ENCODE data around the gene RBM19. TPM values are rescaled to one million over a fixed set of nuclear protein-coding genes. Genes with fewer than 3 reads are reported as not detected.

Gene RBM19
- total and polyA plus RNA-seq, 2 donors (not counting 1 experiment from before 2014, with no cell fraction given), result 10.5 to 16.5 TPM

- Histone ChIP-seq H3K79me2 (ENCODE audit: control insufficient read depth, insufficient read depth, low read length) (no peaks in the 10 kb centered on the region), H3K9ac (ENCODE audit: insufficient read depth, low read length) (no peak overlapping the region), H3K4me3 (replicated peaks in 1 of 4; ENCODE audit: control extremely low read depth in 1 of 4, insufficient read depth in 1 of 4, low read depth in 3 of 4, low read length in 4 of 4) (no peak overlapping the region), H3K4me1 (ENCODE audit: control insufficient read depth, extremely low read depth, insufficient read depth, low read length) (no peaks in the 10 kb centered on the region), H2AFZ (ENCODE audit: low read length) (no peak overlapping the region), H4K20me1 (ENCODE audit: control insufficient read depth, extremely low read depth, insufficient read depth, low read length) (no peaks in the 10 kb centered on the region), H3K27me3 (ENCODE audit: control insufficient read depth, insufficient read depth, low read length) (no peaks in the 10 kb centered on the region), H3K4me2 (ENCODE audit: extremely low read depth, insufficient read depth, low read length) (no peak overlapping the region), H3K9me3 (ENCODE audit: control insufficient read depth, insufficient read depth, low read depth, low read length) (no peaks in the 10 kb centered on the region), H3K36me3 (ENCODE audit: control insufficient read depth, insufficient read depth, low read length) (no peaks in the 10 kb centered on the region), H3K27ac (ENCODE audit: insufficient read depth, low read length) (no peak overlapping the region)
- DNase-seq (ENCODE audit: low read depth in 2 of 2), result no peak
- TF ChIP-seq EZH2 (IDR thresholded peaks at IDR 0.05; ENCODE audit: low read length, missing control alignments), result no peak
- TF ChIP-seq, protein P1, sequence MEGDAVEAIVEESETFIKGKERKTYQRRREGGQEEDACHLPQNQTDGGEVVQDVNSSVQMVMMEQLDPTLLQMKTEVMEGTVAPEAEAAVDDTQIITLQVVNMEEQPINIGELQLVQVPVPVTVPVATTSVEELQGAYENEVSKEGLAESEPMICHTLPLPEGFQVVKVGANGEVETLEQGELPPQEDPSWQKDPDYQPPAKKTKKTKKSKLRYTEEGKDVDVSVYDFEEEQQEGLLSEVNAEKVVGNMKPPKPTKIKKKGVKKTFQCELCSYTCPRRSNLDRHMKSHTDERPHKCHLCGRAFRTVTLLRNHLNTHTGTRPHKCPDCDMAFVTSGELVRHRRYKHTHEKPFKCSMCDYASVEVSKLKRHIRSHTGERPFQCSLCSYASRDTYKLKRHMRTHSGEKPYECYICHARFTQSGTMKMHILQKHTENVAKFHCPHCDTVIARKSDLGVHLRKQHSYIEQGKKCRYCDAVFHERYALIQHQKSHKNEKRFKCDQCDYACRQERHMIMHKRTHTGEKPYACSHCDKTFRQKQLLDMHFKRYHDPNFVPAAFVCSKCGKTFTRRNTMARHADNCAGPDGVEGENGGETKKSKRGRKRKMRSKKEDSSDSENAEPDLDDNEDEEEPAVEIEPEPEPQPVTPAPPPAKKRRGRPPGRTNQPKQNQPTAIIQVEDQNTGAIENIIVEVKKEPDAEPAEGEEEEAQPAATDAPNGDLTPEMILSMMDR (conservative IDR thresholded peaks at IDR 0.05 in 1 of 2, IDR thresholded peaks at IDR 0.05 in 1 of 2; ENCODE audit: low read depth in 1 of 2, low read length in 2 of 2), result no peak
Measured at GRCh38 chr12:114004402-114004801, 38.3 kb upstream of the RBM19 start.

DNA sequence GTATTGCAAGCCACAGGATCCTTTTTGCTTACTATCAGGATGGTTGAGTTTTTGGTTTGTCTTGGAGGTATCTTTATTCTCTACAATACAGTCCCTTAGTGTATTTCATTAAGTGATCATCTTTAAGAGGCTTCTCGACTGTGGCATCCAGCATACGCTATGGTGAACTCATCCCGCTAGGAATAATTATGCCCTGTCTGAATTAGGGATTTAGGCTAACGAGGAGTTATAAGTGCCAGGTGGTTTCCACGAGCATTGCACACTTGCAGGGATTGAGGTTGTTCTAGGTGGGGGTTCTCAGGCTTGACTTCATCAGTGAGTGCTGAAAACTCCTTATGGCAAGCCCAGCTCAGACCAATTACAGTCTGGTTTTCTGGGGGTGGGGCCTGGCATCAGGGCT is 37.2 kb upstream of the RBM19 start:
- H3K27ac ChIP-seq (ENCODE audit: insufficient read depth, low read length), result no peak overlapping the region
- no peaks in the 10 kb centered on the region for H3K4me1 ChIP-seq (ENCODE audit: control insufficient read depth, extremely low read depth, insufficient read depth, low read length)
- H3K4me3 ChIP-seq (replicated peaks in 1 of 4; ENCODE audit: control extremely low read depth in 1 of 4, insufficient read depth in 1 of 4, low read depth in 3 of 4, low read length in 4 of 4), result no peak overlapping the region
- H3K4me2 ChIP-seq (ENCODE audit: extremely low read depth, insufficient read depth, low read length), result no peak overlapping the region
- no peaks in the 10 kb centered on the region for H3K27me3 ChIP-seq (ENCODE audit: control insufficient read depth, insufficient read depth, low read length)
- no peaks in the 10 kb centered on the region for H4K20me1 ChIP-seq (ENCODE audit: control insufficient read depth, extremely low read depth, insufficient read depth, low read length)
- H3K9ac ChIP-seq (ENCODE audit: insufficient read depth, low read length), result no peak overlapping the region
- H2AFZ ChIP-seq (ENCODE audit: low read length), result no peak overlapping the region
- no peaks in the 10 kb centered on the region for H3K9me3 ChIP-seq (ENCODE audit: control insufficient read depth, insufficient read depth, low read depth, low read length)
- H3K79me2 ChIP-seq (ENCODE audit: control insufficient read depth, insufficient read depth, low read length), result no peaks in the 10 kb centered on the region
- TF ChIP-seq, protein P1 (conservative IDR thresholded peaks at IDR 0.05 in 1 of 2, IDR thresholded peaks at IDR 0.05 in 1 of 2; ENCODE audit: low read depth in 1 of 2, low read length in 2 of 2), result no peak
- no peak for TF ChIP-seq EZH2 (IDR thresholded peaks at IDR 0.05; ENCODE audit: low read length, missing control alignments)
- no peaks in the 10 kb centered on the region for H3K36me3 ChIP-seq (ENCODE audit: control insufficient read depth, insufficient read depth, low read length)
- DNase-seq (ENCODE audit: low read depth in 2 of 2), result no peak

DNA sequence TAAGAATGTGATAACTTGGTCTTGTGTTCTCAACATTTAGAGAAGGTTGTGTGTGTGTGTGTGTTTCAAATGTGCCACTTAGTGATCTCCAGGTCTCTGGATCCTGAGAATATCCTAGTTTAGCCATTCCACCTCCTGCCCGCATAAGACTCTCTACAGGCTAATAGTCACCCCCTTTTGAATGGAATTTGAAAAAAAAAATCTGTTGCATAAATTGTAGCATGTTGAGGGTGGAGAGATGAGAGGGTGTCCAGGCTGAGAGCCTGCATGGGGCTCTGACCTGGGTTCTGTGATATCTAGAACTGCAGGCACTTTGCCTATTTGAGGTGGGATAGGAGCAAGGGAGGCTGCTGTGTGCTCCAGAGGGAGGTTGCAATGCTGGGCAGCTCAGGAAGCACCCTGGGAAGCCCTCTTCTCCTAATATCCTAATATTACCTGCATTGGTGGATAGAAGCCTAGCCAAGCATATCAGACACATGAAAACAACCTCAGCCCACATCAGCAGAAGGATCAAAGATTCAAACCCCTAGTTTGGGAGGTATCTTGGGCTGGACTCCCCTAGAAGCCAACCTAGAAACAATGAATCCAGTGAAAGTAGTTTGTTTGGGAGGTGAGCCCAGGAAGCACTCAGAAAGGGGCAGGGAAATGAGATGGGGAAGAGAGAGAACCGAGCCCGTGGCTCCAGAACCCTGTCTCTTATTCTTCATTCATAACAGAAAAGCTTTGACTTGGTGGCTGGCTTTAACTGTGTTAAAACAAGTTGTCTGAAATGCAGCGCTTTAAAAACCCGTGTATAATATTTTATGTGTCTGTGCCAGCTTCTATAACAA is 35.6 kb upstream of the RBM19 start:
- Histone ChIP-seq H3K4me3 (replicated peaks in 1 of 4; ENCODE audit: control extremely low read depth in 1 of 4, insufficient read depth in 1 of 4, low read depth in 3 of 4, low read length in 4 of 4) (no peak overlapping the region), H3K9me3 (ENCODE audit: control insufficient read depth, insufficient read depth, low read depth, low read length) (no peaks in the 10 kb centered on the region), H3K9ac (ENCODE audit: insufficient read depth, low read length) (no peak overlapping the region), H3K36me3 (ENCODE audit: control insufficient read depth, insufficient read depth, low read length) (no peaks in the 10 kb centered on the region), H3K27me3 (ENCODE audit: control insufficient read depth, insufficient read depth, low read length) (no peaks in the 10 kb centered on the region), H3K4me1 (ENCODE audit: control insufficient read depth, extremely low read depth, insufficient read depth, low read length) (no peaks in the 10 kb centered on the region), H3K79me2 (ENCODE audit: control insufficient read depth, insufficient read depth, low read length) (no peaks in the 10 kb centered on the region), H3K27ac (ENCODE audit: insufficient read depth, low read length) (no peak overlapping the region), H2AFZ (ENCODE audit: low read length) (no peak overlapping the region), H3K4me2 (ENCODE audit: extremely low read depth, insufficient read depth, low read length) (no peak overlapping the region), H4K20me1 (ENCODE audit: control insufficient read depth, extremely low read depth, insufficient read depth, low read length) (no peaks in the 10 kb centered on the region)
- TF ChIP-seq EZH2 (IDR thresholded peaks at IDR 0.05; ENCODE audit: low read length, missing control alignments), result no peak
- DNase-seq (ENCODE audit: low read depth in 2 of 2), result no peak
